GM23248 (cell line): ENCODE data around the gene TOLLIP. TPM values are rescaled to one million over a fixed set of nuclear protein-coding genes. Genes with fewer than 3 reads are reported as not detected.

ENCODE experiments used
- DNase-seq: peaks from one replicate; pipeline ENCODE4 v3.0.0-alpha.2; 2015
- H2AFZ ChIP-seq: fragments of 200-600 bp; sonication (generic); 2 replicates; pipeline ENCODE4 v1.6.1; 2016; ENCODE audit warnings: antibody characterized with exemption
- H3F3A ChIP-seq: fragments of 200-600 bp; sonication (generic); 2 replicates; pipeline ENCODE4 v1.6.1; 2016; ENCODE audit warnings: mild to moderate bottlenecking, antibody characterized with exemption, mixed run types; ENCODE audit not compliant: insufficient read depth
- H3K27ac ChIP-seq: fragments of 200-600 bp; sonication (generic); 2 replicates; pipeline ENCODE4 v1.5.1; 2016; ENCODE audit warnings: mild to moderate bottlenecking
- H3K27me3 ChIP-seq: fragments of 200-600 bp; sonication (generic); replicated peaks from 2 replicates; pipeline ENCODE4 v1.6.1; 2016; ENCODE audit warnings: mild to moderate bottlenecking; ENCODE audit not compliant: insufficient read depth
- H3K36me3 ChIP-seq: fragments of 200-600 bp; sonication (generic); 2 replicates; pipeline ENCODE4 v1.6.1; 2016; ENCODE audit warnings: low read depth, mild to moderate bottlenecking
- H3K4me1 ChIP-seq: fragments of 200-600 bp; sonication (generic); 2 replicates; pipeline ENCODE4 v1.6.1; 2016; ENCODE audit warnings: mild to moderate bottlenecking; ENCODE audit not compliant: insufficient read depth
- H3K4me2 ChIP-seq: fragments of 200-600 bp; sonication (generic); one replicate; pipeline ENCODE4 v1.6.1; 2016; ENCODE audit warnings: mild to moderate bottlenecking; ENCODE audit not compliant: unreplicated experiment
- H3K4me3 ChIP-seq: fragments of 200-600 bp; sonication (generic); 2 replicates; pipeline ENCODE4 v1.5.1; 2016; ENCODE audit warnings: mild to moderate bottlenecking
- H3K79me2 ChIP-seq: fragments of 200-600 bp; sonication (generic); 2 replicates; pipeline ENCODE4 v1.6.1; 2016; ENCODE audit warnings: mild to moderate bottlenecking; ENCODE audit not compliant: insufficient read depth
- H3K9ac ChIP-seq: fragments of 200-600 bp; sonication (generic); 2 replicates; pipeline ENCODE4 v1.6.1; 2016; ENCODE audit warnings: mild to moderate bottlenecking
- H3K9me2 ChIP-seq: fragments of 200-600 bp; sonication (generic); 2 replicates; pipeline ENCODE4 v1.6.1; 2016; ENCODE audit warnings: mixed run types, mild to moderate bottlenecking, moderate library complexity; ENCODE audit not compliant: insufficient read depth
- H3K9me3 ChIP-seq: fragments of 200-600 bp; sonication (generic); one replicate; pipeline ENCODE4 v1.6.1; 2017; ENCODE audit warnings: low read depth
- H4K20me1 ChIP-seq: fragments of 200-600 bp; sonication (generic); 2 replicates; pipeline ENCODE4 v1.6.0; 2016; ENCODE audit not compliant: insufficient read depth
- EZH2 ChIP-seq: fragments of 200-600 bp; sonication (generic); IDR thresholded peaks from 2 replicates; pipeline ENCODE4 v1.6.1; 2018; ENCODE audit warnings: antibody characterized with exemption, mild to moderate bottlenecking; ENCODE audit not compliant: insufficient read depth, poor library complexity, severe bottlenecking
- EZH2phosphoT487 ChIP-seq: fragments of 200-600 bp; sonication (generic); IDR thresholded peaks from 2 replicates; pipeline ENCODE4 v1.6.1; 2018; ENCODE audit warnings: antibody characterized with exemption, moderate library complexity, mild to moderate bottlenecking, low read depth; ENCODE audit not compliant: insufficient read depth
- WGBS, 2 experiments: methylation state at CpG; one replicate each; pipeline ENCODE4 v1.1.6; 2015 to 2017; ENCODE audit warnings: low lambda C conversion rate in 2 of 2, low coverage in 1 of 2; ENCODE audit errors: missing lambda C conversion rate in 2 of 2; 5-methylcytosine and 5-hydroxymethylcytosine counted together
- in situ Hi-C: fragments of 300-500 bp; cut with MboI; formaldehyde crosslinking; loops from 2 replicates; pipeline ENCODE4 v1.15.0; 2020
- polyA plus RNA-seq: library from polyadenylated mRNA; unstranded; fragments of >200 nt; fragmentation: Nextera tagmentation; extraction: Ambion mirVana; gene quantifications from 2 replicates; pipeline ENCODE4 v1.2.1, GENCODE V29; 2016
- total RNA-seq: library from RNA; depleted of rRNA; stranded (reverse); fragments of >200 nt; shearing (Covaris generic); gene quantifications from 2 replicates; pipeline ENCODE4 v1.2.3, GENCODE V29; 2014

TOLLIP gene
- total and polyA plus RNA-seq, 2 experiments from 2014 or later: 27.3 to 57.7 TPM

DNA sequence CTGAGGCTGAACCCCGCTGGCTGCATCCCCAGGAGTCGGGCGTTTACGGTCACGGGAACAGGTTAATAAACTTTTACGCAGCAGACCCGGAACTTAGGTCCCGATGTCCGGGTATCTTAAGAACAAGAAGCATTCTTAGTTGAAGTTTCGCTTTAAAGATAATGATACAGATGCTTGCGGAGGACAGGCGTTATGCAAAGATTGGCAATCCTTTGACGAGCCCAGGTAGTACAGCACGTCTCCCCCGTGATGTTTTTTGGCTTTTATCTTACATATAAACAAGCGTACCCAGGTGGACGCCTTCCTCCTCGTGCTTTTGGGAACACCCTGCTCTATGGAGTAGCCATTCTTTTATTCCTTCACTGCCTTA, 871 bp upstream of the TOLLIP start:
- peak overlapping the region; percentile 86 for H2AFZ ChIP-seq
- H3K27me3 ChIP-seq: no peaks in the 10 kb centered on the region
- no peak for TF ChIP-seq EZH2phosphoT487
- TF ChIP-seq EZH2: no peak
- peak overlapping the region; percentile 67 for H3K27ac ChIP-seq
- H3F3A ChIP-seq: no peaks in the 10 kb centered on the region
- no peaks in the 10 kb centered on the region for H4K20me1 ChIP-seq
- no peaks in the 10 kb centered on the region for H3K9me2 ChIP-seq
- H3K4me3 ChIP-seq: peak overlapping the region; percentile 72
- H3K4me1 ChIP-seq: peaks cover 5% of the 10 kb centered on the region
- H3K4me2 ChIP-seq: peak overlapping the region; percentile 68
- peaks cover 3% of the 10 kb centered on the region for H3K9me3 ChIP-seq
- in situ Hi-C loops: no loop called here
- no peaks in the 10 kb centered on the region for H3K36me3 ChIP-seq
- H3K79me2 ChIP-seq: peaks cover 35% of the 10 kb centered on the region
- 76 to 78% methylated on average over 18 of the region's 18 CpGs for WGBS, 2 experiments
- DNase-seq: no peak
- H3K9ac ChIP-seq: peak overlapping the region; percentile 90

DNA sequence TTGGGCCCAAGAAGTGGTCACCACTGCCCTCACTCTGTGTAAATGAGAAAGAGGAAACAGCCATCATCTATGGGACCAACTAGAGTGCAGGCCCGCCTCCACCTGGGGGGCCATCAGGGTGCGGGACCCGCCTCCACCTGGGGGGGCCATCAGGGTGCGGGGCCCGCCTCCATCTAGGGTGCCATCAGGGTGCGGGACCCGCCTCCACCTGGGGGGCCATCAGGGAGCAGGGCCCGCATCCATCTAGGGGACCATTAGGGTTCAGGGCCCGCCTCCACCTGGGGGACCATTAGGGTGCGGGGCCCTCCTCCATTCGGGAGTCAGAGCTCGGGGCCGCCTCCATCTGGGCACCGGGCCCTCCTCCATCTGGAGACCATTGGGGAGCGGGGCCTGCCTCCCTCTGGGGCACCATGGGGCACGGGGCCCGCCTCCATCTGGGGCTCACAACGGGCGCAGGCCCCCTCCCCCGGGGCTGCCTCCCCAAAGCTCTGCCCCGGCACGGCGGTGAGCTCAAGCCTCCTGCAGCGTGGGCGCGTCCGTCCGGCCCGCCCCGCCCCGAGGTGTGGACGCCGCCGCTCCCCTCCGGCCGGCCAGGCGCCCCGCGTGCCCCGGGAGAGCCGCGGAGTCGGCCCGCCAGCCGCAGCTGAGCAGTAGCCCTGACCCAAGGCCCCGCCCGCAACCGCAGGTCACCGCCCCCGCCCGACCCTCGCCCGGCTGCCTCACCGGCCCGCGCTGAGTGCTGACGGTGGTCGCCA, 512 bp downstream of the TOLLIP start:
- WGBS, 2 experiments: 1 to 3% methylated on average over 32 to 35 of the region's 58 CpGs
- in situ Hi-C loops: no loop called here
- Histone ChIP-seq H2AFZ (peak overlapping the region; percentile 64), H3K9me3 (peaks cover 3% of the 10 kb centered on the region), H3K9ac (peak overlapping the region; percentile 90), H3K4me1 (peaks cover 5% of the 10 kb centered on the region), H3K27me3 (no peaks in the 10 kb centered on the region), H3K79me2 (peaks cover 49% of the 10 kb centered on the region), H3K27ac (peak overlapping the region; percentile 67), H3K9me2 (no peaks in the 10 kb centered on the region), H3K4me3 (peak overlapping the region; percentile 72), H4K20me1 (no peaks in the 10 kb centered on the region), H3K4me2 (peak overlapping the region; percentile 67), H3K36me3 (no peaks in the 10 kb centered on the region), H3F3A (peaks cover 8% of the 10 kb centered on the region; the same call in 1 of the 2 replicates)
- TF ChIP-seq EZH2 (no peak), EZH2phosphoT487 (no peak)
- DNase-seq: peak; percentile 79

DNA sequence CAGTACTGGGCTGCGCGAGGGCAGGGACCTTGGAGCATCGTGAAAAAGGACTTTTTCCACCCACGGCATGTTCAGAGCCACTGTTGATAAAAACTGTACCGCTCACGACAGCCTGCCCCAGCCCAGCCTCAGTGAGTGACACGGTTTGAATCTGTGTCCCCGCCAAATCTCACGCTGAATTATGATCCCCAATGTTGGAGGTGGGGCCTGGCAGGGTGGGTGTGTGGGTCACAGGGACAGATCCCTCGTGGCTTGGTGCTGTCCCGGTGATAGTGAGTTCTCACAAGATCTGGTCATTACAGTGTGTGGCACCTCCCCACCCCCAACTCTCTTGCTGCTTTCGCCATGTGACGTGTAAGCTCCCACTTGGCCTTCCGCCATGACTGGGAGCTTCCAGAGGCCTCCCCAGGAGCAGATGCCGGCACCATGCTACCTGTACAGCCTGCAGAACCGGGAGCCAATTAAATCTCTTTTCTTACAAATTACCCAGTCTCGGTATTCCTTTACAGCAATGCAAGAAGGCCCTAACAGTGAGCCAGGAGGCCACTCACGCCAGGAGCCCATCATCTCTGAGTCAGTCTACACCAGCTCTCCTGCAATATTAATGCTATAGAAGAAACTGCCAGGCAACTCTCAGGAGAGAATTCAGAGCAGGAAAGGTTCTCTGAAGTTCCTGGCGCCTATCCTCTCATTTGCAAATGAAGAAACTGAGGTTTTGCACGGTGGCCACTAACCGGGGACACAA, 1.3 kb downstream of the TOLLIP start:
- in situ Hi-C loops: no loop called here
- 44 to 48% methylated on average over 21 of the region's 21 CpGs for WGBS, 2 experiments
- peaks cover 3% of the 10 kb centered on the region for H3K9me3 ChIP-seq
- peak overlapping the region; percentile 90 for H3K9ac ChIP-seq
- no peaks in the 10 kb centered on the region for H4K20me1 ChIP-seq
- TF ChIP-seq EZH2: no peak
- H3K27ac ChIP-seq: peak overlapping the region; percentile 67
- DNase-seq: peak; percentile 88
- no peaks in the 10 kb centered on the region for H3K9me2 ChIP-seq
- H3K79me2 ChIP-seq: peaks cover 56% of the 10 kb centered on the region
- H3K4me2 ChIP-seq: peak overlapping the region; percentile 67
- H3K4me3 ChIP-seq: peak overlapping the region; percentile 72
- no peak overlapping the region for H2AFZ ChIP-seq
- peaks cover 8% of the 10 kb centered on the region; the same call in 1 of the 2 replicates for H3F3A ChIP-seq
- peaks cover 5% of the 10 kb centered on the region for H3K4me1 ChIP-seq
- H3K27me3 ChIP-seq: no peaks in the 10 kb centered on the region
- H3K36me3 ChIP-seq: no peaks in the 10 kb centered on the region

DNA sequence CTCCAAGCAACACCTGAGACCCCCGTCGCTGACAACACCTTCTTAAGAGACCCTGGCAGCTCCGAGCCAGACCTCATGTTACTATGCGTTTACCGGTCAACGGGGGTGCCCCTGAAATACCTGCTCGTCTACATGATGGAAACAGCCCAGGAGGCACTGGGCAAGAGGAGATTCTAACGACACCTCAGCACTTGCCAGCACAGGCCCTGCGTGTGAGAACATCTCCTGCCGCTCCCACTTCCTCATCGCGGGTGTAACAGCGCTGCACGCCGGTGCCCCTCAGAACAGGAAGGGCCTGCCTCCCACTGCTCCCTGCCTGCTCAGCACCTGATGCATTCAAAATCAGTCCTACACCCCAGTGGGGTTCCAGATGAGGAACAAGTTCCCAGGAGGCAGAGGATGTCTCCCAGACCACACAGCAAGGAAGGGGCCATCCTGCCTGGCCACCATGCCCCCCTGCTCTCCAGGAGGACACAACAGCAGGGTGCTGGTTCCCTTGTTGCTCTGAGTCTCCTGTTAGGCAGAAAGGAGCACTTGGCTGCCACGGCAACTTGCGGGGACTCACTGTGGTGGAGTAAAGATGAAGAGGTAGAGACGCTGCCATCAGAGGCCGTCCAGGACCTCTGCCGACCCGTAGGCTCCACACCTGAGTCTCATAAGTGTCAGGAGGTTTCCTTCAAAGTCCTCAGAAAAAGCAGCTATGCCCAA, 2.1 kb downstream of the TOLLIP start:
- no peaks in the 10 kb centered on the region for H3K36me3 ChIP-seq
- H2AFZ ChIP-seq: no peak overlapping the region
- in situ Hi-C loops: no loop called here
- H3K4me2 ChIP-seq: peak overlapping the region; percentile 67
- no peaks in the 10 kb centered on the region for H3K9me2 ChIP-seq
- H3K27me3 ChIP-seq: no peaks in the 10 kb centered on the region
- peak overlapping the region; percentile 90; the same call in 1 of the 2 replicates for H3K9ac ChIP-seq
- H3K79me2 ChIP-seq: peaks cover 65% of the 10 kb centered on the region
- TF ChIP-seq EZH2 (no peak), EZH2phosphoT487 (no peak)
- H4K20me1 ChIP-seq: no peaks in the 10 kb centered on the region
- peaks cover 8% of the 10 kb centered on the region; the same call in 1 of the 2 replicates for H3F3A ChIP-seq
- H3K4me1 ChIP-seq: peaks cover 5% of the 10 kb centered on the region
- DNase-seq: no peak
- H3K27ac ChIP-seq: no peak overlapping the region
- peaks cover 3% of the 10 kb centered on the region for H3K9me3 ChIP-seq
- 81 to 85% methylated on average over 21 of the region's 21 CpGs for WGBS, 2 experiments
- no peak overlapping the region for H3K4me3 ChIP-seq
